HG02623 (cell line): ENCODE data around the gene ZNF385D.

ENCODE experiments used
- ATAC-seq: cut with Tn5 transposase; IDR thresholded peaks from one replicate; pipeline ENCODE4 v1.9.1; 2021; ENCODE audit warnings: moderate library complexity; ENCODE audit not compliant: unreplicated experiment

ZNF385D gene, protein sequence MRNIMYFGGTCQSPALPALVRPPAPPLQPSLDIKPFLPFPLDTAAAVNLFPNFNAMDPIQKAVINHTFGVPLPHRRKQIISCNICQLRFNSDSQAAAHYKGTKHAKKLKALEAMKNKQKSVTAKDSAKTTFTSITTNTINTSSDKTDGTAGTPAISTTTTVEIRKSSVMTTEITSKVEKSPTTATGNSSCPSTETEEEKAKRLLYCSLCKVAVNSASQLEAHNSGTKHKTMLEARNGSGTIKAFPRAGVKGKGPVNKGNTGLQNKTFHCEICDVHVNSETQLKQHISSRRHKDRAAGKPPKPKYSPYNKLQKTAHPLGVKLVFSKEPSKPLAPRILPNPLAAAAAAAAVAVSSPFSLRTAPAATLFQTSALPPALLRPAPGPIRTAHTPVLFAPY

DNA sequence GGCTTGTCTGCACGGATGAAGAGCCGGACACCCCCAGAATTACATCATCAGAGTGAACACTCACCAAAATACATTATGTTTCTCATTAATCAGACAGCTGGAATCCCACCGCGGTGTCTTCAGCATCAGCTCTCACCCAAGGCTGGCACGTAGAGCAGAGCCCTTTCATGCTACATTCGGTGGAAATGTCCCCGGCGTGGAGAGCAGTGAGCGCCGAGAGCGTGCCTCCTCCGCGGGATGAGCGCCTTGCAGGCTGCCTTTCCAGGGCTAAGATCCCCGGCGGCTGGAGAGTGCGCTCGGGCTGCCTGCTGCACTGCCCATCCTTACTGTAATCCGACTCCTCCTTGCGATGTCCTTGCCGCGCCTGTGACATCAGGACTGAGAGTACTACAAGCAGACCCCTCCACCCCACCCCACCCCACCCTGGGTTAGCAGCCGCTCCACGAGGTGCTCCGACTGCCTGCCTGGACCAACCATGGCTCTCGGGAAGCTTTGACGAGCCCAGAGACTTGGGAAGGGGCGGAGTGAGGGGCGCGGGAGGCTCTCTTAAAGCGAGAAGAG lies at the start of gene ZNF385D:
ZNF385D (minus strand) TSS at position 380 of the 561 bp plus-strand sequence; CDS start at position 86, 294 bp downstream.
- ATAC-seq, result no peak

DNA sequence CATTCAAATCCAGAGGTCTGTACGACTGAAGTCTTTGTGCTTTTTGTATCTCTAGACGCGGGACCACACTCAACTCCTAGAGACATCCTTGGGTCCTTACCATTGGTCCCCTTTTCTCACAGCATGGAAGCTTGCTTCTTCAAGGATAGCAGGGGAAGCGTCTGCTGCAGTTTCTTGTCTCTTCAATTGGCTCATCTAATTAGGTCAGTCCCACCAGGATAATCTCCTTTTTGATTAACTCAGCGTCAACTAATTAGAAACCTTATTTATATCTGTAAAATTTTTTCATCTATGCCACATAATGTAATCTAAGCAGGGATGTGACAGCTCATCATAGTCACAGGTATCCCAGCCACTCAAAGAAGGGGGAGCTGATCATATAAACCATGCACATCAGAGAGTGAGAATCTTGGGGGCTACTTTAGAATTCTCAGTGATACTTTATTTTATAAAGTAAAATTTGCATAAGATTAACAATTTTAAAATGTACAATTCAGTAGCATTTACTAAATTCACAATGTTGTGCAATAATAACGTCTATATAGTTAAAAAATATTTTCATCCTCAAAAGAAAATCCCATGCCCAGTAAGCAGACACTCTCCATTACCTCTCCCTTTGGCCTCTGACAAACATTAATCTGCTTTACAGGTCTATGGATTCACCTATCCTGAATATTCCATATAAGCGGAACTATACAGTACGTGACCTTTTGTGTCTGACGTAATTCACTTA lies 47.5 kb upstream of the ZNF385D start:
- ATAC-seq, result no peak

DNA sequence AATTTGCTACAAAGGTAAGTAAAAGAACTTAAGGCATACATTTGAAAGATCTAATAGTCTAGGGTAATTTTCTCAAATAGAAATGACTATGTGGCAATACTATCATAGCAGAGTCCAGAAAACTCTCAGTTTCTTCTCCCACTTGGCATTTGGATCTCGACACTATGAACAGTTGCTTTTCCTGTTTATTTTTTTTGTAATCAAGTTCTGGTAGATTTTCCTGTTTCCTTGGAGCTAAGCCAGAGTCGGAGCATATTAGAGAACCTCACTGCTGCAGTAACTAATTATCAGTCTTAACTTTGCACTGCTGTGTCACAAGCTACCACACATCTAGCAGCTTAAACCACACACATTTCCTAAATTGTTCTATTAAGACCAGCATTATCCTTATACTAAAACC lies 44.9 kb upstream of the ZNF385D start:
- no peak for ATAC-seq

DNA sequence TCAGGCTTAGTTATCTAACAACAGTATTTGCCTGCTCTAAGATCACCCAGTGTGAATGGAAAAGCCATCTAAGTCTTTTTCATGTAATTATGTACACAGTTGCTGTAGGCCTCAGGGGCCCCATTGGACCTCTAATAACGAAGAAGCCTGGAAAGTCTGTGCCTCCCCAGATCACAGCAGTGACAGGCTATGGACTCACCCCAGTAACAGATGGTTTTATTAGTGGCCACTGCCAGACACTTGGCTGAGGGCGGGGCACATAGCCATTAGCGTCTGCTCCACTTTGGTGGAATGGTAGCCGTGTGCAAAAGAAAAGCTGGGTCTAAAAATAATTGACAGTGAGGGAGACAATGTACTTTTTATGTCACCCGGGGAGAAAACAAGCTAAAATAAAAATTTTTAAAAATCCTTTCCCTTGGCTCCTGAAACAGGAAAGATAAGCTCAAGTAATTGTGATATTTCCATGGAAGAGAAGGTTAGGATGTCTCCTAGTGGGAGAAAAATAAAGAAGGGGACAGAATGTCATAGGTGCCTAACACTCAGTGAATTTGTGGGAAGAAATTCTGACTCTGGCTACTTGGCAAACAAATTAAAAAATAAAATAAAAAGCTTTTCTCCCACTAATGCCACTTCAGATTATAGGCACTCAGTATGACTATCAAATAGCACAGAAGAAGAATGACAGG lies 44.3 kb upstream of the ZNF385D start:
- ATAC-seq, result no peak

DNA sequence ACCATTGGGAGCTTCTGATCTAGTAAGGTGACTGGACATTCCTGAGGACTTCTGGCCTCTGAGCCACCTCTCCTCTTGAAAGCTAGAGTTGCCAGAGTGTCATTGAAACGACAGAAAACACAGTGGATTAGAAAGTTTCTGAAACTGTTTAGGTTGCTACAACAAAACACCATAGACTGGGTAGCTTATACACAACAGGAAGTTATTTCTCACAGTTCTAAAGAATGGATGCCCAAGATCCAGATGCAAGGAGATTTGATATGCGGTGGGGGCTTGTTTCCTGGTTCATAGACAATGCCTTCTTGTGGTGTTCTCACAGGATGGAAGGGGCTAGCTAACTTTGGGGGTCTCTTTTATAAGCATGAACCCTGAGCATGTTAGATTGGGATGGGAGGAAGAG lies 43.3 kb upstream of the ZNF385D start:
- ATAC-seq, result no peak

DNA sequence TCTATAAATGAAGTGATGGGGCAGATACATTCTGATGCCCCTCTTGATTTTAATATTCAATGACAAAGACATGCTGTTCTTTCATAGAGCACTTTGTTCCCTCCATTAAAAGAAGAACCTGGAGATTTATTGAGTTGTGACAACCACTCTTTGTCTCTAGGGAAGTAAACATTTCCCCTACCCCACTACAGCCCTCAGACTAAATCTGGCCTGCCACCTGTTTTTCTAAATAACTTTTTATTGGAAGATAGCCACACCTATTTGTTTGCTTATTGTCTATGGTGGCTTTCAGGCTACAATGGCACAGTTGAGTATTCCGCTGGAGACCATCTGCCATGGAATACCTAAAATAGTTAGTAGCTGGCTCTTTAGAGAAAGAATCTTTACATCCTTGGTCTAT lies 41.2 kb upstream of the ZNF385D start:
- ATAC-seq, result no peak

DNA sequence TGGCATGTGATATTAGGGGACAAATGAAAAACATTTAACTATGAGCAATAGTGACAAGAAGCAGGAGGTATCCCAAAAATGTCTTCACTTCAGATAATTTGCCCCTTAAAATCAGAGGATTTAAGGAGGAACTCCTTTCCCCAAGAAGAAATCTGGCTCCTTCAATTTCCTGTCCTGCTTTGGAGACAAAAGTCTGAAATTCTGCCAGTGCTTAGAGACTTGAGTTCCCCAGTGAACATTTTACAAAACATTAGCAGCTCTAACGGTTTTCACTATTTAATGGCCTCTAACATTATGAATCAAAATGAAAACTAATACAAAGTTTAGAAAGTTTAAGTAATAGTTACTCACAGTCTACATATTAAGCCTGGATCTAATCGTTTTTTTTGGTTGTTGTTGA lies 40.3 kb upstream of the ZNF385D start:
- ATAC-seq, result no peak

DNA sequence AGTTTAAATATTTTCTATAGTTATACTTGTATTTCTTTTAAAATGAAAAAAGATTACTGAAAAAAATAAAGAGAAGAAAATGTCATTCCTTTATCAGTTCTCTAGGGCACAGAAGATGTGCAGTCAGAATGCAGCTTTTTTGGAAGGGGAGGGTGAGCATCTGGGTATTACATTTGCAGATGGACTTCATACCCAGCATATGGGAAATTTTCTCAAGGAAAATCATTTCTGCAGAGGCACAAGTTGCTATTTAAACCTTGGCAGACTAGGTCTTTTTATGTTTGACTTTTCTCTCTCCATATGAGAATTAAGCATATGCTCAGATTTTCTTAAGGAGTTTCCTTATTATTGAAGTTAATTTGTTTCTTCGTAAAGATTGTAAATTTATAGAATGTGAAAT lies 39.5 kb upstream of the ZNF385D start:
- ATAC-seq, result no peak

DNA sequence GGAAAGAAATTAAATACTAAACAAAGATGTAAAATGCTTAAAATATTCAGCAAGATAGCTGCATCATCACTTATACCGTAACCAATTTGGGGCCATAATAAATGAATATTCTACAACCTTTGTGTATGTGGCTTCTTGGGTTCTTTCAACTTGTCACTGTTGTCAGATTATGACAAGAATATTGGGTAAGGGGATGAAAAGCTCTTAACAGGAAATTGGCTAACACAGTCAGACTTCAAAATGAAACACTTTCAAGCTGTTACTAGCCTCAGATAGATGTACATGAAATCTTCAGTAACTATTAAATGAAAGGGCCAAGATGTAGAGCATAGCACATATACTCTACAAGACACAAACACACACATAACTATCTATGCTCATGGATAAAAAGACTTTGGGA lies 38.7 kb upstream of the ZNF385D start:
- ATAC-seq, result no peak

DNA sequence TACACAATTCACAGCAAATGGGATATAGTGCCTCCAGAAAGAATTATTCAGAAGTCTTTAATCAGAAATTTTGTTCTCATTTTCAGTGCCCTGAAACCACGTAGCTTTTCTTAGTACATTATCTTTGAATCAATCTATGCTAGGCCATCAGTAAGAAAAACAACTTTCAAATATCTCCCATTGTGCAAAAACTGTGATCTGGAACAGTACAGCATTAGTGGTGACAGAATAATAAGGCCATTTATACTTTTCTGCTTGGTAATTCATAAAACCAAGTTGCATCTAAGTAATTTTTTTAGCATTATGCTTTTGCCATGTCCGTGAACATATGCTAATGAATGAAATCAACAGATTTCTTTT lies 35.4 kb upstream of the ZNF385D start:
- ATAC-seq, result no peak

DNA sequence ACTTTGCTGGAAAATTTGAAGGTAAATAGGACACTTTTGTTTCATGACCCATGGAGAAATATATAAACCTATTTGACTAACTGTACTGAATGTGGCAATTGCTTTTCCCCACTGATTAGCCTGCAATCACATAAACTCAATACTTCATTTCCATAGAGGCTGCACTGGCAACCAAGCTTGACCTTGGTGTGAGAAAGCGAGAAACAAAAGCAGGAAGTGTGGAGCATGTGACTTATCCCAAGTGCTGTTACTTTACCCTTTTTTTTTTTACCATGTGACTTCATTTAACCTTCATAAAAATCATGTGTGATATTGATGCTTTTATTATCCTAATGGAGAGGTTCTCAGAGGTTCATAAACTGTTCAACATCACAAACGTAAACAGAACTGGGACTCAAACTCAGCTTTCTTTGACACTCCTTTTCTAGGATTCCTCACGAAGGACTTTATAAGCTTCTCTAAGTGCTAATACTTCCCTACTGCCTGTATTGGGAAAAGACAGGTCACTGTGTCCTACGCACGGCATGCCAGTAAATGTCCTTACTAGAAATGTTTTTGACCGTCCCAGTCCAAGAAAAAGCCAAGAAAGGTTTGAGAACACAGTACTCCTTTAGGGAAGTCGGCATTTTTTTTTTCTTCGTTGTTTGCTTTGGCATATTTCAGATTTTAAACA lies 34.9 kb upstream of the ZNF385D start:
- ATAC-seq, result no peak

DNA sequence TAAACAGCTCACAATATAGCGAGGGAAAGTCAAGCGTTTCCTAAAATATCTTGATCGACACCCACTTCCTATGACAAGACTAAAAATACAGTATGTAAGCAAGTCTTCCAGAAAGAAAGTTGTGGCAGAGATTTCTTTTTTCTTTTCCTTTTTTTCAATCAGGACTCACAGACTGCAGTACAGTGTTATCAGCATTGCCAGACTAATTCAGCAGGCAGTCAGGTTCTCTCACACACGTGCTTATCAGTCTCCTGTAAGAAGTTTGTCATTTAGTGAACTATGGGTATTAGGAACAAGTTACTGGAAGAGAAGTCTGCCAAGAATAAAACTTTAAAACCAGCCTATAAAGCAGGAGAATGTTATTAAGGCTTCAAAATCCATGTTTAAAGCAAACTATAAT lies 32.8 kb upstream of the ZNF385D start:
- no peak for ATAC-seq

DNA sequence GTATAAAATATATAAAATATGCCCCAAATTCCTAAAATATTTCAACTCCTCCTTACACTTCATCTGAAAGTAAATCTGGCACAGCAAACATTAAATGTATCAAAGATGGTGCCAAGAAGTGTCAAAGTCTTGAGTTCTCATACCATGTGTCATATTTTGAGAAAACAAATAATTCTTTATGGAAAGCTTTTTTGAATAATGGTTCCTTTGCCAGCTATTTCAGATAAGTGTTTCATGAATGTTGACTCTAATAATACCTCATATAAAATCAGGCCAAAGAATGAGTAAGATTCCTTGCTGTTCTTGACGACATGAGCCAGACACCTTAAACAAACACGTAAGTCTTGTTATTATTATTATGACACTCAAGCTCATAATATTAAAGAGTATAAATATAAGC lies 30.3 kb upstream of the ZNF385D start:
- no peak for ATAC-seq

DNA sequence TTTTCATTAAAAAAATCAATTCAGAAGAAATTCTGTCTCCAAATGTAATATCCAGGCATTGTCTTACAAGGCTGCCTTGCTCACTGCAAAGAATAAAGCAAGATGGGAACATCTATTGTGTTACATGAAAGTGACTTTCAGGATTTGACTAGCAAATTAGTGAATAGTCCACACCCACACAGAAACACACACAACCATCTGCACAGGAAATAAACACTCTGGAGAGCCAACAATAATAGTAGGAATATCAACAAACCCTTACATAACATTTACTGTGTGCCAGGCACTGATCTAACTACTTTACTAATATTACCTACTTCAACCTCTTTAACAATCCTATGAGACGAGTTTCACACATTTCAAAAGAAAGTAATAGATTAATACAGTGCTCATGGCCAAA lies 28.9 kb upstream of the ZNF385D start:
- ATAC-seq, result no peak

DNA sequence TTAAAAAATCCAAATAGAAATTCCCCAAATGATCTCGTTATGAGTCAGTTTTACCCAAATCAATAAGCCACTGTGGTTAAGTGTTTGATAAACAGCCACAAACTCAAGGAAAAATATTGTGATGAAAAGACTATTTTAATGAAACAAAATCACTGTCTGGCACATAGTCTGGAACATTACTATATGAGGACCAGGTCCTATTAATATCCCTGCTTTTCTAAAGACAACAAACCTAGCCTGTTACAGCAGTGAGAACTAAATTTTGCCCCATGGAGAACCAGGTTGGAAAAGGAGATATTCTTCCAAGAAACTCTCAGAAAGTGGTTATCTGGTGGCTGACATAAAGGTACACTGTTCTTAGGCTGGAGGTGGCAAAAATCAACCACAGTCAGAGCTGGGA lies 27.7 kb upstream of the ZNF385D start:
- ATAC-seq, result no peak

DNA sequence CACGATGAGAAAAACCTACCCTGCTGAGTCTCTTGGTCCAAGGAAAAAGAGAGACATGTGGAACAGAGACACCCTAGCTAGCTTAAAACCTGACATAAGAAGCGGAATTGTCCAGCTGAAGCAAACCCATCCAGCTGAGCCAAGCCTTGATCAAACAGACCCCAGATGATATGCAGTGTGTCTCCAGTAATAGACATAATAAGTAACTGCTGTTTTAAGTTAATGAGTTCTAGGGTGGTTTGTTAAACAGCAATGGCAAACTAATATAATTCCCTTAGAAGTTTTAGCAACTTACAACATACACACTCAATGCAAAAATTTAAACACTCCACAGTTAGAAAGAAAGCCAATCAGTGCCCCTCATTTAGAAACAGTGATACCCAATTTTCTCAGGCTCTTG lies 26.8 kb upstream of the ZNF385D start:
- ATAC-seq, result no peak

DNA sequence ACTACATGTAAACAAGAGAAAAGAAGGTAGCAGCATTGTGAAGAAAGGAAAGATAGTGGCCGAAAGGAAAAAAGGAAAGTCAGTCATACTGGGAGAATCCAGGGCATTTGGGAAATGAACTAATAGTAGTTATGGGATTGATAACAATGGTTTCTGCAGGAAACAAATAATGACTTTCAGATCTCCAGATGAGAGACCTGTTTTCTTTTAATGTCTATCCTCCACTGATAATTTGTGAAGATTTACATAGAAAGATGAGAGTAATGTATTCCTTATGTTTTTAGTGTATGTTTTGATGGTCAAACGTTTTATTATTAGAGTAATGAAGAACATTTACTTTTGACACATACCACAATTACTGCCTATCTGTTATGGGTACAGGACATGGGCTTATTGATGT lies 15.0 kb upstream of the ZNF385D start:
- ATAC-seq, result no peak

DNA sequence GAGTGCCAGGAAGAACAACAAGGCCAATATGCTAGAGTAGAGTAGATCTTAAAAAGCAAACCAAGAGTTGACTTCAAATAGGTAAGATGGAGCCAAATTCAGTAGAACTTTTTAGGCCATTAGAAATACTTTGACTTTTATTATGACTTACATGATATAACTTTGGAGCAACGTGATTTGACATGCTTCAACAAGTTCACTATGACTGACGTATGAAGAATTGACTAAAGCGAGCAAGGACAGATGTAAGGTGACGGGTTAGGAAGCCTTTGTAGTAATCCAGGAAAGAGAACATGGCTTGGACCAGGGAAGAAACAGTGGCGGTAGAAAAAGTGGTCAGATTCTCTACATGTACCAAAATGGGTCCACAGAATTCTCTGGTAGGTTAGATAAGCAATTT lies 4.9 kb upstream of the ZNF385D start:
- ATAC-seq, result no peak

DNA sequence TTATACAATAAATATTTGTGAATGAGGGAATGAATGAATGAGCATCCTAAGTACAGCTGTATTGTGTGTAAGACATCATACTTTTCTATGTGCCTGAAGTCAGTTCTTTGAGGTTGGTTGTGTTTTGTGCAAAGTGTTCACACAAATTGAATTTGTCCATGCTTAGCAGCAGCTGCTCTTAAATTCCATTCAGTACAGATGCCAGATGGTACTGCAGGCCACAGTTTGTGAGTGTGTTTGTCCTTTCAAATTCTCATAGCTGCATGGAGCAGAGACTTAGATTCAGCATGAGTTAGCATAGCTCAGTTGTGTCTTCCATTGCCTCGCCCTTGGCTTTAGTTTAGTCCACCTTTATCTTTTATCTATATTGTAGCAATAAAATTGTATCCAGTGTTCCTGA lies 3.8 kb upstream of the ZNF385D start:
- ATAC-seq, result no peak

DNA sequence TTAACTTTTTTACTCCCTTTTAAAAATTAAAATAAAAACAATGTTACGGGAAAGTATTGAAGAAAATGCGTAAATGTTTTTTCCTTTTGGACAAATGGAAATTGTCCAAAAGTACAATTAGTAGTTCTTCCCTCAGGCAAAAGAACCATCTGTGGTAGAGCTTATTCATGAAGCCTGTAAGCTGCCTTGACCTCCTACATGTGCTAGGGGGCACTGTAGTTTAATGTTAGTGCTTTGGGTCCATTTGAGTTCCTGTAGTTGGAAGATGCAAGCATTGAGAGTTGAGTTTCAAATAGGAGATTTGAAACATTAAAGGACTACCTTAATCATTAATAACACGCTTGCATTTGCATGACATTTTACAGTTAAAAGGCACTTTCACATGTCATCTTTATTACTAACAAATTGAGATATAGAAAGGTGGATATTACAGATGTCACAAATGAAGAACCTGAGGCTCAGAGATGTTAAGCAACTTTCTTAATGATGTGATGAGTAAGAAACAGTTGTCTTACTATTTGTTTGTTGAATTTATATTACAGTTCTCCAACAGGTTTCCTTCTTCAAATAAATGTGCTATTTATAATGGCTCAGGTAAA lies 1.8 kb upstream of the ZNF385D start:
- peak; percentile 65 for ATAC-seq

DNA sequence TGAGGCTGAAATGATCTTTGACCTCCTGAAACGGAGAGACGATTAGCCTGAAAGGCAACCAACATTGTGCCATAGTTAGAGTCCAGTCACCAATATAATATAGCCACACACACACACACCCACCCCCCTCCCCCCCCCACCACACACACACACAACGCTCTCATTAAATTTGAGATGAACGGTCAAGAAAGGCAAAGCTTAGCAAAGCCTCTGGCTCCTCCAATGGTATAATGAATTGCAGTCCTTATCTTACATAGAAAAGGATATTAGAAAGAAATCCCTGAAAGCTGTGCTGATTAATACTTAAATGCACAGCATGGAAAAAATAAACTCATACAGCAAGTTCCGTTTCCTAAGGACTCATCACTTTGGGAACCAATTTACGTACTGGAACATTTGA lies 876 bp upstream of the ZNF385D start:
- no peak for ATAC-seq
